ENCODE results near the gene MAPK14.

DNA sequence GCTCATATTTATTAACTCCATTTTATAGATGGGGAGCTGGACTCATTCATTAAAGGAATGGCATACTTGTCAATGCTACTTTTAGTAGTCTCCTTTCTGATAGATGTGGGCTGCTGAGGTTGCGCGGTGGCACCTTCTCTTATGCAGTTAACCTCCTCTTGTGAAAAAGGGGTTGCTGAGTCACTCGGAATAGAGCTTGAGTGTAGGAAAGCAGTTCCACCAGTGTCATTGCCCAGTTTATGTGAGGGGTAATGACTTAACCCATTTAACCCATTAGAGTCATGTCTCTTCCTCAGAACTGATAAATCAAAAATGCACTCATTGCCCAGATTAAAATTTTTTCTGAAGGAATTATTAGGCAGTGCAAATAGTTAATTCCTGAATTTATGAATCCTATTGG is 6.3 kb downstream of the MAPK14 start:
- TF ChIP-seq CTCF (IDR thresholded peaks at IDR 0.05) (no peak), POLR2A (IDR thresholded peaks at IDR 0.05) (no peak)
